Measurements from ENCODE around the gene CLK2. TPM values are rescaled to one million over a fixed set of nuclear protein-coding genes. Genes with fewer than 3 reads are reported as not detected.

Gene CLK2
- total and polyA plus RNA-seq, 9 of the 15 experiments (the other 6 are each of a cell fraction or from before 2014, with no cell fraction given): 13.5 to 81.4 (median 39.6) TPM

DNA sequence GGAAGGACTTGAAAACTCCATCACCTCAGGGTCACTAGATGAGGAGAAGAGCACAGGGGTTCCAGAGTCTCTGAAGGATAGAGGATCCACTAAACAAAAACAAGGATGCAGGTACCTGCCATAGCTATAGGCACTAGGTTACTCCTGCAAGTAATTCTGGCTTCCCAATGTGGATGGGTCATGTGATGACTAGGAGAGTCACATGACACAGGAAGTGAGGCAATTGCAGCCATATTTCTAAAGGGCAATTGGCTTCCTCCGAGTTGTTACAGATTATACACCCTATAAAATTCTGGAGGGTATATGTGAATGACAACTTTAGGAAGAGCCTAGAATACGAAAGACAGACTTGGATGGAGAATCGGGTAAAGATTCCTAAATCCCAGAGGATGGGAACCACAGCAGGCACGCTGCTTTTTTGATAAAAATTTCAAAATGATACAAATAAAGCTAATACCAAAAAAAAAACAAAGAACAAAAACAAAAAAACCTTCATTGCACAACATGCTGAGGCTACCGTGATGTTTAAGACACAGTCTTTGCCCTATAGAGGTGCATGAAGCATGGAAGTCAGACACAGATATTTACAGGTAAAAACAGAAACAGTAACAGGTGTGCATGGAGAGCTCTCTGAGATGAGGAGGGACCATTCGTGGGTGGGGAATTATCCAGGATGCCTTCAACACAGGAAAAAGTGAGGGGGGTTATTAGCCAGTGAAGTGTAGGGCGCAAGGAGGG lies 54.3 kb downstream of the CLK2 start:
- no peaks in the 10 kb centered on the region for H3K9me3 ChIP-seq (replicated peaks; ENCODE audit: control insufficient read depth, insufficient read depth, low read depth, low read length)
- in situ Hi-C loops (cut with MboI): no loop called here
- ATAC-seq (peak; percentile 77), FAIRE-seq (peak; percentile 84), DNase-seq (ENCODE audit: extremely low read depth in 1 of 4, low spot score in 3 of 4) (peak; percentile 64 to 82 (median 66))
- no peaks in the 10 kb centered on the region for H4K20me1 ChIP-seq (replicated peaks; ENCODE audit: control insufficient read depth, insufficient read depth, low read length)
- H3K4me2 ChIP-seq (ENCODE audit: insufficient read depth, low read length): peak overlapping the region; percentile 42
- peaks cover 9 to 22% of the 10 kb centered on the region in 2 experiments; a peak in 4 of 5 replicates for H3K4me1 ChIP-seq (replicated peaks in 1 of 2; ENCODE audit: control insufficient read depth in 2 of 2, insufficient read depth in 2 of 2, low read length in 2 of 2)
- no peaks in the 10 kb centered on the region for H3K79me2 ChIP-seq (ENCODE audit: control insufficient read depth, insufficient read depth, low read length)
- peak overlapping the region; percentile 44 for H3K27ac ChIP-seq (ENCODE audit: extremely low read depth, low read depth, low read length)
- peak overlapping the region; percentile 13; the same call in 1 of the 2 replicates for H3K4me3 ChIP-seq
- no peaks in the 10 kb centered on the region for H3K9me1 ChIP-seq (ENCODE audit: control insufficient read depth, insufficient read depth, low read length)
- POLR2A ChIA-PET: interaction anchor here (0.6 to 1.8 kb wide), 5 partner anchors 10 to 993 kb away, joined by 3 to 10 read pairs (median 4); partner anchors contain the start of gene MTX1
- H3K9ac ChIP-seq (ENCODE audit: insufficient read depth in 1 of 2, low read depth in 2 of 2, low read length in 2 of 2): peak overlapping the region; percentile 27 to 46; a peak in 2 of 4 replicates
- H3K36me3 ChIP-seq (ENCODE audit: control insufficient read depth, insufficient read depth, low read length): no peaks in the 10 kb centered on the region; the same call in 2 of the 3 replicates
- intact Hi-C loops (cut with micrococcal nuclease): no loop called here
- BruUV-seq (replicated peaks): no TSS peak
- CTCF ChIA-PET (ENCODE audit: low intra/inter-chr PET ratio): no interaction called here
- no peaks in the 10 kb centered on the region for H3K27me3 ChIP-seq (ENCODE audit: control insufficient read depth in 2 of 2, insufficient read depth in 2 of 2, low read length in 2 of 2)
- WGBS (ENCODE audit: insufficient coverage, low coverage, missing lambda C conversion rate): 23% methylated on average over 7 of the region's 7 CpGs
- H2AFZ ChIP-seq (ENCODE audit: low read depth, low read length): peak overlapping the region; percentile 95
- TF ChIP-seq HCFC1 (IDR thresholded peaks at IDR 0.05; ENCODE audit: low read depth, low read length) (peak; percentile 91), SUPT5H (IDR thresholded peaks at IDR 0.05) (no peak), CBFB (CRISPR knock-in tag; IDR thresholded peaks at IDR 0.05) (no peak), JUN (IDR thresholded peaks at IDR 0.05; ENCODE audit: borderline replicate concordance, low read depth, low read length) (no peak), JUN (CRISPR knock-in tag; IDR thresholded peaks at IDR 0.05; ENCODE audit: borderline replicate concordance) (no peak), MIER1 (IDR thresholded peaks at IDR 0.05; ENCODE audit: low read depth) (peak; percentile 17; the same call in 1 of the 2 replicates), RCOR1 (IDR thresholded peaks at IDR 0.05; ENCODE audit: borderline replicate concordance in 1 of 2, low read depth in 2 of 2, low read length in 2 of 2) (peak in 1 of 2 experiments; percentile 31; a peak in 1 of 4 replicates), SIN3A (IDR thresholded peaks at IDR 0.05; ENCODE audit: borderline replicate concordance in 2 of 2, control insufficient read depth in 1 of 2, low read depth in 2 of 2, low read length in 2 of 2) (peak; percentile 9 to 85; a peak in 1 of 4 replicates), BRCA1 (IDR thresholded peaks at IDR 0.05) (no peak), BRCA1 (CRISPR knock-in tag; IDR thresholded peaks at IDR 0.05) (no peak), ZNF586 (CRISPR knock-in tag; conservative IDR thresholded peaks at IDR 0.05) (no peak), FOS (IDR thresholded peaks at IDR 0.05; ENCODE audit: extremely low read depth, insufficient read length) (peak; percentile 91), NR3C1 (CRISPR knock-in tag; IDR thresholded peaks at IDR 0.05) (no peak), ZBTB8A (IDR thresholded peaks at IDR 0.05; ENCODE audit: partially characterized antibody) (no peak), RBM14 (IDR thresholded peaks at IDR 0.05; ENCODE audit: borderline replicate concordance, insufficient read depth, low read depth, low read length) (no peak), KDM2B (CRISPR knock-in tag; IDR thresholded peaks at IDR 0.05) (no peak), ZBTB1 (CRISPR knock-in tag; IDR thresholded peaks at IDR 0.05; ENCODE audit: borderline replicate concordance, low read depth) (no peak), ESRRA (IDR thresholded peaks at IDR 0.05; ENCODE audit: borderline replicate concordance, low read depth) (no peak), ETV1 (tag; conservative IDR thresholded peaks at IDR 0.05; ENCODE audit: low read depth) (peak; percentile 55)
- TF ChIP-seq, protein P1, sequence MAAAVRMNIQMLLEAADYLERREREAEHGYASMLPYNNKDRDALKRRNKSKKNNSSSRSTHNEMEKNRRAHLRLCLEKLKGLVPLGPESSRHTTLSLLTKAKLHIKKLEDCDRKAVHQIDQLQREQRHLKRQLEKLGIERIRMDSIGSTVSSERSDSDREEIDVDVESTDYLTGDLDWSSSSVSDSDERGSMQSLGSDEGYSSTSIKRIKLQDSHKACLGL (CRISPR knock-in tag; IDR thresholded peaks at IDR 0.05; ENCODE audit: borderline replicate concordance, poor library complexity, severe bottlenecking): no peak
- TF ChIP-seq, protein P2, sequence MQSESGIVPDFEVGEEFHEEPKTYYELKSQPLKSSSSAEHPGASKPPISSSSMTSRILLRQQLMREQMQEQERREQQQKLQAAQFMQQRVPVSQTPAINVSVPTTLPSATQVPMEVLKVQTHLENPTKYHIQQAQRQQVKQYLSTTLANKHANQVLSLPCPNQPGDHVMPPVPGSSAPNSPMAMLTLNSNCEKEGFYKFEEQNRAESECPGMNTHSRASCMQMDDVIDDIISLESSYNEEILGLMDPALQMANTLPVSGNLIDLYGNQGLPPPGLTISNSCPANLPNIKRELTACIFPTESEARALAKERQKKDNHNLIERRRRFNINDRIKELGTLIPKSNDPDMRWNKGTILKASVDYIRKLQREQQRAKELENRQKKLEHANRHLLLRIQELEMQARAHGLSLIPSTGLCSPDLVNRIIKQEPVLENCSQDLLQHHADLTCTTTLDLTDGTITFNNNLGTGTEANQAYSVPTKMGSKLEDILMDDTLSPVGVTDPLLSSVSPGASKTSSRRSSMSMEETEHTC (IDR thresholded peaks at IDR 0.05): peak; percentile 72
